PC-9 (cell line): Measurements from ENCODE around the gene APOLD1. TPM values are rescaled to one million over a fixed set of nuclear protein-coding genes. Genes with fewer than 3 reads are reported as not detected.
A peak's percentile ranks its signal among the peaks of the same experiment; 100 is the strongest.

Experiments used
- BruUV-seq: library from RNA; stranded (reverse); fragments of 400-500 nt; replicated peaks from 2 replicates; lab custom pipeline; 2021; lab: Mats Ljungman, UMichigan
- CTCF ChIA-PET: fragments of 300-600 bp; sonication (Branson Sonifier 250); formaldehyde crosslinking; loops from one replicate; lab custom pipeline; 2022; ENCODE audit warnings: antibody characterized with exemption; lab: Charles Lee
- POLR2A ChIA-PET: fragments of 300-600 bp; sonication (Branson Sonifier 250); formaldehyde crosslinking; loops from one replicate; lab custom pipeline; 2022; ENCODE audit warnings: antibody characterized with exemption; ENCODE audit not compliant: unreplicated experiment; lab: Charles Lee
- DNase-seq, 2 experiments: peaks; one replicate each; pipeline versions ENCODE4 v3.0.0 to v3.0.0-alpha.2; 2015 to 2022; ENCODE audit warnings: mixed read lengths in 1 of 2
- H2AFZ ChIP-seq: fragments of 200-600 bp; sonication (generic); 2 replicates; pipeline ENCODE4 v1.8.1; 2017; ENCODE audit warnings: antibody characterized with exemption
- H3F3A ChIP-seq: fragments of 200-600 bp; sonication (generic); 2 replicates; pipeline ENCODE4 v1.8.1; 2017; ENCODE audit warnings: antibody characterized with exemption, mild to moderate bottlenecking, low read depth; ENCODE audit not compliant: insufficient read depth
- H3K27ac ChIP-seq: fragments of 200-600 bp; sonication (generic); 2 replicates; pipeline ENCODE4 v1.6.1; 2016; ENCODE audit warnings: mixed run types
- H3K27me3 ChIP-seq: fragments of 200-600 bp; sonication (generic); 2 replicates; pipeline ENCODE4 v1.6.1; 2016; ENCODE audit warnings: low read depth, mixed run types; ENCODE audit not compliant: insufficient read depth
- H3K36me3 ChIP-seq: fragments of 200-600 bp; sonication (generic); 2 replicates; pipeline ENCODE4 v1.6.1; 2016; ENCODE audit warnings: low read depth, mixed run types
- H3K4me1 ChIP-seq: fragments of 200-600 bp; sonication (generic); replicated peaks from 2 replicates; pipeline ENCODE4 v1.6.1; 2016; ENCODE audit warnings: mixed run types; ENCODE audit not compliant: insufficient read depth
- H3K4me2 ChIP-seq: fragments of 200-600 bp; sonication (generic); 2 replicates; pipeline ENCODE4 v1.6.1; 2017; ENCODE audit warnings: mixed run types
- H3K4me3 ChIP-seq: fragments of 200-600 bp; sonication (generic); 2 replicates; pipeline ENCODE4 v1.6.1; 2016; ENCODE audit warnings: mixed run types
- H3K79me2 ChIP-seq: fragments of 200-600 bp; sonication (generic); 2 replicates; pipeline ENCODE4 v1.6.1; 2017; ENCODE audit warnings: low read depth, mixed run types
- H3K9me2 ChIP-seq: fragments of 200-600 bp; sonication (generic); 2 replicates; pipeline ENCODE4 v1.8.1; 2017; ENCODE audit warnings: mild to moderate bottlenecking; ENCODE audit not compliant: insufficient read depth
- H3K9me3 ChIP-seq: fragments of 200-600 bp; sonication (generic); 2 replicates; pipeline ENCODE4 v1.8.1; 2016; ENCODE audit warnings: low read depth; ENCODE audit not compliant: insufficient read depth
- H4K20me1 ChIP-seq: fragments of 200-600 bp; sonication (generic); 2 replicates; pipeline ENCODE4 v1.8.1; 2017; ENCODE audit not compliant: insufficient read depth
- CTCF ChIP-seq: fragments of 200-600 bp; sonication (generic); conservative IDR thresholded peaks from 2 replicates; pipeline ENCODE4 v1.6.1; 2017; ENCODE audit warnings: mixed run types, antibody characterized with exemption, mild to moderate bottlenecking, moderate library complexity
- EZH2 ChIP-seq: fragments of 200-600 bp; sonication (generic); IDR thresholded peaks from 2 replicates; pipeline ENCODE4 v1.8.0; 2017; ENCODE audit warnings: antibody characterized with exemption, low read depth
- intact Hi-C: fragments of 100-400 bp; cut with micrococcal nuclease; formaldehyde crosslinking; loops from one replicate; pipeline ENCODE4 v1.10.0; 2022; ENCODE audit not compliant: unreplicated experiment
- total RNA-seq: library from RNA; stranded (reverse); gene quantifications from 2 replicates; pipeline ENCODE4 v1.2.3, GENCODE V29; 2021

The APOLD1 gene
- total RNA-seq, 1 experiment from 2014 or later, result 23.3 TPM

GRCh38 chr12:12779529-12779928 is 5.9 kb upstream of the APOLD1 start:
- H3K36me3 ChIP-seq, result no peaks in the 10 kb centered on the region
- H4K20me1 ChIP-seq, result no peaks in the 10 kb centered on the region
- ChIA-PET CTCF (interaction anchor here (0.9 to 1.2 kb wide), 2 partner anchors 33 to 42 kb away, joined by 3 to 8 read pairs; no protein-coding TSS in a partner anchor), POLR2A (interaction anchor here (0.5 to 1.1 kb wide), 11 partner anchors 24 to 1132 kb away, joined by 3 to 24 read pairs (median 7); partner anchors contain the start of gene GPRC5A)
- H3K4me1 ChIP-seq, result peaks cover 44% of the 10 kb centered on the region
- no TSS peak for BruUV-seq
- H3K27ac ChIP-seq, result peak overlapping the region; percentile 37
- H3K9me2 ChIP-seq, result no peaks in the 10 kb centered on the region
- H3K9me3 ChIP-seq, result no peaks in the 10 kb centered on the region
- intact Hi-C loops, result loop anchor here (2.0 kb wide), 2 partner anchors 21 to 55 kb away; no protein-coding TSS in a partner anchor
- no peak overlapping the region for H2AFZ ChIP-seq
- H3K4me3 ChIP-seq, result no peak overlapping the region
- no peaks in the 10 kb centered on the region for H3K27me3 ChIP-seq
- H3K79me2 ChIP-seq, result no peaks in the 10 kb centered on the region
- peak in 1 of 2 experiments; percentile 92 for DNase-seq
- H3F3A ChIP-seq, result peaks cover 29% of the 10 kb centered on the region
- peak overlapping the region; percentile 46 for H3K4me2 ChIP-seq
- no peak for TF ChIP-seq CTCF
- TF ChIP-seq EZH2, result no peak

- no peak overlapping the region for H3K4me2 ChIP-seq
- no peaks in the 10 kb centered on the region for H3K36me3 ChIP-seq
- peaks cover 44% of the 10 kb centered on the region for H3K4me1 ChIP-seq
- CTCF ChIA-PET, result no interaction called here
- H3K27me3 ChIP-seq, result no peaks in the 10 kb centered on the region
- H3K79me2 ChIP-seq, result 0 out of 2 replicates have a peak, but pooled peaks cover 12% of the 10 kb centered on the region
- POLR2A ChIA-PET, result interaction anchor here (0.6 kb wide), 1 partner anchor 54 kb away, joined by 4 read pairs; no protein-coding TSS in a partner anchor
- no TSS peak for BruUV-seq
- no peak overlapping the region for H2AFZ ChIP-seq
- H3K4me3 ChIP-seq, result no peak overlapping the region
- H3K27ac ChIP-seq, result no peak overlapping the region
- intact Hi-C loops, result no loop called here
- peaks cover 27% of the 10 kb centered on the region for H3F3A ChIP-seq
- TF ChIP-seq EZH2 (no peak), CTCF (no peak)
- no peaks in the 10 kb centered on the region for H3K9me2 ChIP-seq
- no peaks in the 10 kb centered on the region for H4K20me1 ChIP-seq
- DNase-seq, result no peak
- no peaks in the 10 kb centered on the region for H3K9me3 ChIP-seq
Measured at GRCh38 chr12:12784116-12784515, 1.3 kb upstream of the APOLD1 start.

GRCh38 chr12:12786351-12786705 is 869 bp downstream of the APOLD1 start:
- H3K27ac ChIP-seq, result peak overlapping the region; percentile 76
- no peaks in the 10 kb centered on the region for H4K20me1 ChIP-seq
- 0 out of 2 replicates have a peak, but pooled peaks cover 12% of the 10 kb centered on the region for H3K79me2 ChIP-seq
- no TSS peak for BruUV-seq
- H3K4me2 ChIP-seq, result peak overlapping the region; percentile 91
- DNase-seq, result peak in 1 of 2 experiments; percentile 46
- no peaks in the 10 kb centered on the region for H3K9me3 ChIP-seq
- no peak for TF ChIP-seq CTCF
- no peak for TF ChIP-seq EZH2
- peak overlapping the region; percentile 61; the same call in 1 of the 2 replicates for H3K4me3 ChIP-seq
- H3K27me3 ChIP-seq, result no peaks in the 10 kb centered on the region
- intact Hi-C loops, result loop anchor here (2.0 kb wide), 1 partner anchor 62 kb away; no protein-coding TSS in a partner anchor
- H3K36me3 ChIP-seq, result no peaks in the 10 kb centered on the region
- H3K9me2 ChIP-seq, result no peaks in the 10 kb centered on the region
- ChIA-PET CTCF (interaction anchor here (0.6 to 0.7 kb wide), 2 partner anchors 52 to 184 kb away, joined by 3 to 6 read pairs; no protein-coding TSS in a partner anchor), POLR2A (interaction anchor here (0.6 kb wide), 4 partner anchors 22 to 420 kb away, joined by 3 to 15 read pairs (median 7); no protein-coding TSS in a partner anchor)
- H2AFZ ChIP-seq, result peak overlapping the region; percentile 83
- H3K4me1 ChIP-seq, result peaks cover 37% of the 10 kb centered on the region
- peaks cover 24% of the 10 kb centered on the region for H3F3A ChIP-seq
